Neural progenitor cell (in vitro differentiated cells): Measurements from ENCODE around the gene SH2D3A.

ENCODE experiments used
- CTCF ChIP-seq: fragments of 200-600 bp; sonication (generic); IDR thresholded peaks from 2 replicates; pipeline ENCODE4 v1.5.1; 2017; ENCODE audit warnings: antibody characterized with exemption, mild to moderate bottlenecking
- EZH2 ChIP-seq: fragments of 200-600 bp; sonication (generic); IDR thresholded peaks from 2 replicates; pipeline ENCODE4 v1.6.1; 2017; ENCODE audit warnings: antibody characterized with exemption, mild to moderate bottlenecking, moderate library complexity
- EZH2phosphoT487 ChIP-seq: fragments of 200-600 bp; sonication (generic); IDR thresholded peaks from 2 replicates; pipeline ENCODE4 v1.6.1; 2017; ENCODE audit warnings: antibody characterized with exemption

GRCh38 chr19:6712231-6712630, 55.0 kb downstream of the SH2D3A start:
- TF ChIP-seq CTCF: no peak
- no peak for TF ChIP-seq EZH2
- TF ChIP-seq EZH2phosphoT487: no peak
